DOHH2 (cell line): ENCODE measurements around the gene RIOK3.

Experiments
- H3F3A ChIP-seq: fragments of 200-600 bp; sonication (generic), shearing (Covaris generic); 2 replicates; pipeline ENCODE4 v1.6.0; 2016; ENCODE audit warnings: antibody characterized with exemption, mild to moderate bottlenecking; ENCODE audit not compliant: control insufficient read depth, insufficient read depth
- H3K27ac ChIP-seq: fragments of 200-600 bp; sonication (generic); 2 replicates; pipeline ENCODE4 v1.5.1; 2014; ENCODE audit warnings: low read depth, mild to moderate bottlenecking, low read length, moderate library complexity
- H3K27me3 ChIP-seq: fragments of 200-600 bp; sonication (generic); 2 replicates; pipeline ENCODE4 v1.6.1; 2014; ENCODE audit warnings: mild to moderate bottlenecking, low read length, mixed read lengths; ENCODE audit not compliant: control insufficient read depth
- H3K36me3 ChIP-seq: fragments of 200-600 bp; sonication (generic); 2 replicates; pipeline ENCODE4 v1.6.1; 2014; ENCODE audit warnings: mild to moderate bottlenecking, low read length, moderate library complexity, mixed read lengths; ENCODE audit not compliant: control insufficient read depth
- H3K4me1 ChIP-seq: fragments of 200-600 bp; sonication (generic); 2 replicates; pipeline ENCODE4 v1.6.1; 2014; ENCODE audit warnings: mild to moderate bottlenecking, low read length, mixed read lengths; ENCODE audit not compliant: control insufficient read depth
- H3K4me2 ChIP-seq: fragments of 200-600 bp; sonication (generic); 2 replicates; pipeline ENCODE4 v1.6.0; 2014; ENCODE audit warnings: mild to moderate bottlenecking, low read length, moderate library complexity
- H3K4me3 ChIP-seq: fragments of 200-600 bp; sonication (generic); 2 replicates; pipeline ENCODE4 v1.5.1; 2014; ENCODE audit warnings: mild to moderate bottlenecking, low read length, mixed read lengths
- H3K79me2 ChIP-seq: fragments of 200-600 bp; sonication (generic); 2 replicates; pipeline ENCODE4 v1.6.1; 2014; ENCODE audit warnings: mild to moderate bottlenecking, low read length, mixed read lengths; ENCODE audit not compliant: control insufficient read depth
- H3K9me2 ChIP-seq: fragments of 200-600 bp; sonication (generic); replicated peaks from 2 replicates; pipeline ENCODE4 v1.6.1; 2014; ENCODE audit warnings: mild to moderate bottlenecking, low read length, mixed read lengths; ENCODE audit not compliant: control insufficient read depth
- H3K9me3 ChIP-seq: fragments of 200-600 bp; sonication (generic); 2 replicates; pipeline ENCODE4 v1.6.1; 2014; ENCODE audit warnings: antibody characterized with exemption, low read length, mixed read lengths; ENCODE audit not compliant: control insufficient read depth, insufficient read depth
- H4K20me1 ChIP-seq: fragments of 200-600 bp; sonication (generic); 2 replicates; pipeline ENCODE4 v1.6.0; 2014; ENCODE audit warnings: low read depth, mild to moderate bottlenecking, antibody characterized with exemption, low read length, moderate library complexity; ENCODE audit not compliant: control insufficient read depth, insufficient read depth
- CTCF ChIP-seq: fragments of 200-600 bp; sonication (generic); IDR thresholded peaks from one replicate; pipeline ENCODE4 v1.5.1; 2014; ENCODE audit warnings: antibody characterized with exemption, mild to moderate bottlenecking, low read depth, low read length; ENCODE audit not compliant: poor library complexity, severe bottlenecking
- EZH2phosphoT487 ChIP-seq: fragments of 200-600 bp; sonication (generic); IDR thresholded peaks from 2 replicates; pipeline ENCODE4 v1.6.1; 2017; ENCODE audit warnings: borderline replicate concordance, mild to moderate bottlenecking, antibody characterized with exemption, low read length, moderate library complexity, mixed read lengths

The RIOK3 gene

DNA sequence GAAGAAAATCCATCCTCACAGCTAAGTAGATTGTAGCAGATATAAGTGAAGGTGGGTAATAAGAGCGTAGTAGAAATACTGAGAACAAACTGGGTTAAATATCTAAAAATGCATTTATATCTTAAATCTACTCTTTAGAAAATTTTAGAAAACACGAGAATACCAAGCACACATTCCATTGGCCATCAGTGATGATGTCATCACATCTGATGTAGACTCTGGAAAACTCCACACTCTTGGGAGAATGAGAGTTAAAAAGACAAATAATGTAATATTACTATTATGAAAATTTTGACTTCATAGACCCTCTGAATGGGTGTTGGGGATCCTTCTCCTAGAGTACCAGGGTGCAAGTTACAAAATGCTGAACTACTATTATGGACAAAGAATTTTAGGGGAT lies 3.7 kb downstream of the RIOK3 start:
- Histone ChIP-seq H3K27me3 (no peaks in the 10 kb centered on the region), H3K9me3 (no peaks in the 10 kb centered on the region), H3K36me3 (peaks cover 25% of the 10 kb centered on the region), H3K9me2 (no peaks in the 10 kb centered on the region), H3K79me2 (peaks cover 89% of the 10 kb centered on the region), H3F3A (peaks cover 2% of the 10 kb centered on the region; the same call in 1 of the 2 replicates), H3K4me1 (peaks cover 22% of the 10 kb centered on the region), H3K27ac (no peak overlapping the region), H4K20me1 (peaks cover 20% of the 10 kb centered on the region; the same call in 1 of the 2 replicates), H3K4me3 (no peak overlapping the region), H3K4me2 (no peak overlapping the region)
- TF ChIP-seq EZH2phosphoT487 (no peak), CTCF (no peak)

- Histone ChIP-seq H3K4me1 (peaks cover 11% of the 10 kb centered on the region), H3F3A (no peaks in the 10 kb centered on the region), H3K4me2 (no peak overlapping the region), H3K9me2 (no peaks in the 10 kb centered on the region), H3K79me2 (peaks cover 87% of the 10 kb centered on the region), H4K20me1 (peaks cover 19% of the 10 kb centered on the region; the same call in 1 of the 2 replicates), H3K4me3 (no peak overlapping the region), H3K9me3 (no peaks in the 10 kb centered on the region), H3K36me3 (peaks cover 39% of the 10 kb centered on the region), H3K27ac (no peak overlapping the region), H3K27me3 (no peaks in the 10 kb centered on the region)
- TF ChIP-seq CTCF (no peak), EZH2phosphoT487 (no peak)
These were observed 5.9 kb downstream of the RIOK3 start for GRCh38 chr18:23458830-23459529.

GRCh38 chr18:23459530-23459921 lies 6.4 kb downstream of the RIOK3 start:
- no peaks in the 10 kb centered on the region for H3K9me3 ChIP-seq
- no peak overlapping the region for H3K27ac ChIP-seq
- H3K27me3 ChIP-seq = no peaks in the 10 kb centered on the region
- H3K4me1 ChIP-seq = peaks cover 6% of the 10 kb centered on the region
- no peak overlapping the region for H3K4me3 ChIP-seq
- TF ChIP-seq CTCF (no peak), EZH2phosphoT487 (no peak)
- peaks cover 43% of the 10 kb centered on the region for H3K36me3 ChIP-seq
- H3K4me2 ChIP-seq = no peak overlapping the region
- H3K9me2 ChIP-seq = no peaks in the 10 kb centered on the region
- H3K79me2 ChIP-seq = peaks cover 82% of the 10 kb centered on the region
- peaks cover 15% of the 10 kb centered on the region; the same call in 1 of the 2 replicates for H4K20me1 ChIP-seq
- H3F3A ChIP-seq = no peaks in the 10 kb centered on the region
